ENCODE data around the gene KIAA0930.

The KIAA0930 gene

GRCh38 chr22:45228401-45228754, 12.3 kb downstream of the KIAA0930 start:
- no peak overlapping the region for H3K27ac ChIP-seq (ENCODE audit: low read depth, low read length)

GRCh38 chr22:45227645-45228400, 12.9 kb downstream of the KIAA0930 start:
- Histone ChIP-seq H3K27ac (ENCODE audit: low read depth, low read length) (no peak overlapping the region), H3K4me1 (ENCODE audit: control insufficient read depth in 5 of 5, insufficient read depth in 5 of 5, low read length in 5 of 5) (peaks cover 0 to 64% (median 40%) of the 10 kb centered on the region in 5 donors), H3K9me3 (ENCODE audit: control insufficient read depth in 5 of 5, low read length in 5 of 5) (no peaks in the 10 kb centered on the region), H3K4me3 (ENCODE audit: low read depth in 1 of 5, low read length in 5 of 5) (peak overlapping the region in 1 of 5 donors; percentile 4), H3K9ac (ENCODE audit: low read length in 5 of 5) (peak overlapping the region in 1 of 5 donors; percentile 14), H3K36me3 (ENCODE audit: control insufficient read depth in 5 of 5, insufficient read depth in 5 of 5, low read length in 5 of 5) (no peaks in the 10 kb centered on the region), H3K27me3 (ENCODE audit: control insufficient read depth in 5 of 5, insufficient read depth in 4 of 5, low read length in 5 of 5) (peaks cover 0 to 3% (median 0%) of the 10 kb centered on the region in 5 donors)

More at GRCh38 chr22:45228401-45228754, 12.3 kb downstream of the KIAA0930 start:
- no peaks in the 10 kb centered on the region for H3K9me3 ChIP-seq (ENCODE audit: control insufficient read depth in 5 of 5, low read length in 5 of 5)
- peaks cover 0 to 3% (median 0%) of the 10 kb centered on the region in 5 donors for H3K27me3 ChIP-seq (ENCODE audit: control insufficient read depth in 5 of 5, insufficient read depth in 4 of 5, low read length in 5 of 5)
- peak overlapping the region in 1 of 5 donors; percentile 4 for H3K4me3 ChIP-seq (ENCODE audit: low read depth in 1 of 5, low read length in 5 of 5)
- no peaks in the 10 kb centered on the region for H3K36me3 ChIP-seq (ENCODE audit: control insufficient read depth in 5 of 5, insufficient read depth in 5 of 5, low read length in 5 of 5)
- H3K9ac ChIP-seq (ENCODE audit: low read length in 5 of 5), result no peak overlapping the region
- peaks cover 0 to 65% (median 37%) of the 10 kb centered on the region in 5 donors for H3K4me1 ChIP-seq (ENCODE audit: control insufficient read depth in 5 of 5, insufficient read depth in 5 of 5, low read length in 5 of 5)

GRCh38 chr22:45226503-45227186, 14.0 kb downstream of the KIAA0930 start:
- Histone ChIP-seq H3K4me3 (ENCODE audit: low read depth in 1 of 5, low read length in 5 of 5) (no peak overlapping the region), H3K36me3 (ENCODE audit: control insufficient read depth in 5 of 5, insufficient read depth in 5 of 5, low read length in 5 of 5) (no peaks in the 10 kb centered on the region), H3K4me1 (ENCODE audit: control insufficient read depth in 5 of 5, insufficient read depth in 5 of 5, low read length in 5 of 5) (peaks cover 0 to 63% (median 40%) of the 10 kb centered on the region in 5 donors), H3K27ac (ENCODE audit: low read depth, low read length) (no peak overlapping the region), H3K27me3 (ENCODE audit: control insufficient read depth in 5 of 5, insufficient read depth in 4 of 5, low read length in 5 of 5) (peaks cover 0 to 3% (median 0%) of the 10 kb centered on the region in 5 donors), H3K9me3 (ENCODE audit: control insufficient read depth in 5 of 5, low read length in 5 of 5) (no peaks in the 10 kb centered on the region), H3K9ac (ENCODE audit: low read length in 5 of 5) (no peak overlapping the region)

- H3K9ac ChIP-seq (ENCODE audit: low read length in 5 of 5), result no peak overlapping the region
- H3K4me1 ChIP-seq (ENCODE audit: control insufficient read depth in 5 of 5, insufficient read depth in 5 of 5, low read length in 5 of 5), result peaks cover 0 to 67% (median 40%) of the 10 kb centered on the region in 5 donors
- H3K27ac ChIP-seq (ENCODE audit: low read depth, low read length), result no peak overlapping the region
- H3K27me3 ChIP-seq (ENCODE audit: control insufficient read depth in 5 of 5, insufficient read depth in 4 of 5, low read length in 5 of 5), result peaks cover 0 to 3% (median 0%) of the 10 kb centered on the region in 5 donors
- no peak overlapping the region for H3K4me3 ChIP-seq (ENCODE audit: low read depth in 1 of 5, low read length in 5 of 5)
- no peaks in the 10 kb centered on the region for H3K9me3 ChIP-seq (ENCODE audit: control insufficient read depth in 5 of 5, low read length in 5 of 5)
- no peaks in the 10 kb centered on the region for H3K36me3 ChIP-seq (ENCODE audit: control insufficient read depth in 5 of 5, insufficient read depth in 5 of 5, low read length in 5 of 5)
Measured at GRCh38 chr22:45225732-45226502, 14.8 kb downstream of the KIAA0930 start.

GRCh38 chr22:45224988-45225731, 15.5 kb downstream of the KIAA0930 start:
- Histone ChIP-seq H3K27ac (ENCODE audit: low read depth, low read length) (no peak overlapping the region), H3K9ac (ENCODE audit: low read length in 5 of 5) (no peak overlapping the region), H3K36me3 (ENCODE audit: control insufficient read depth in 5 of 5, insufficient read depth in 5 of 5, low read length in 5 of 5) (no peaks in the 10 kb centered on the region), H3K4me3 (ENCODE audit: low read depth in 1 of 5, low read length in 5 of 5) (no peak overlapping the region), H3K27me3 (ENCODE audit: control insufficient read depth in 5 of 5, insufficient read depth in 4 of 5, low read length in 5 of 5) (peaks cover 0 to 3% (median 0%) of the 10 kb centered on the region in 5 donors), H3K4me1 (ENCODE audit: control insufficient read depth in 5 of 5, insufficient read depth in 5 of 5, low read length in 5 of 5) (peaks cover 0 to 70% (median 40%) of the 10 kb centered on the region in 5 donors), H3K9me3 (ENCODE audit: control insufficient read depth in 5 of 5, low read length in 5 of 5) (no peaks in the 10 kb centered on the region)

GRCh38 chr22:45224331-45224730, 16.4 kb downstream of the KIAA0930 start:
- Histone ChIP-seq H3K27me3 (ENCODE audit: control insufficient read depth in 5 of 5, insufficient read depth in 4 of 5, low read length in 5 of 5) (peaks cover 0 to 3% (median 0%) of the 10 kb centered on the region in 5 donors), H3K9me3 (ENCODE audit: control insufficient read depth in 5 of 5, low read length in 5 of 5) (no peaks in the 10 kb centered on the region), H3K4me3 (ENCODE audit: low read depth in 1 of 5, low read length in 5 of 5) (no peak overlapping the region), H3K9ac (ENCODE audit: low read length in 5 of 5) (no peak overlapping the region), H3K27ac (ENCODE audit: low read depth, low read length) (no peak overlapping the region), H3K4me1 (ENCODE audit: control insufficient read depth in 5 of 5, insufficient read depth in 5 of 5, low read length in 5 of 5) (peaks cover 0 to 65% (median 40%) of the 10 kb centered on the region in 5 donors), H3K36me3 (ENCODE audit: control insufficient read depth in 5 of 5, insufficient read depth in 5 of 5, low read length in 5 of 5) (no peaks in the 10 kb centered on the region)

GRCh38 chr22:45223304-45224117, 17.2 kb downstream of the KIAA0930 start:
- H3K9me3 ChIP-seq (ENCODE audit: control insufficient read depth in 5 of 5, low read length in 5 of 5), result no peaks in the 10 kb centered on the region
- H3K36me3 ChIP-seq (ENCODE audit: control insufficient read depth in 5 of 5, insufficient read depth in 5 of 5, low read length in 5 of 5), result no peaks in the 10 kb centered on the region
- peaks cover 0 to 3% (median 0%) of the 10 kb centered on the region in 5 donors for H3K27me3 ChIP-seq (ENCODE audit: control insufficient read depth in 5 of 5, insufficient read depth in 4 of 5, low read length in 5 of 5)
- H3K9ac ChIP-seq (ENCODE audit: low read length in 5 of 5), result no peak overlapping the region
- H3K4me3 ChIP-seq (ENCODE audit: low read depth in 1 of 5, low read length in 5 of 5), result no peak overlapping the region
- peaks cover 0 to 65% (median 40%) of the 10 kb centered on the region in 5 donors for H3K4me1 ChIP-seq (ENCODE audit: control insufficient read depth in 5 of 5, insufficient read depth in 5 of 5, low read length in 5 of 5)
- no peak overlapping the region for H3K27ac ChIP-seq (ENCODE audit: low read depth, low read length)

- Histone ChIP-seq H3K4me1 (ENCODE audit: control insufficient read depth in 5 of 5, insufficient read depth in 5 of 5, low read length in 5 of 5) (peaks cover 0 to 47% (median 24%) of the 10 kb centered on the region in 5 donors), H3K4me3 (ENCODE audit: low read depth in 1 of 5, low read length in 5 of 5) (no peak overlapping the region), H3K27ac (ENCODE audit: low read depth, low read length) (no peak overlapping the region), H3K27me3 (ENCODE audit: control insufficient read depth in 5 of 5, insufficient read depth in 4 of 5, low read length in 5 of 5) (peaks cover 0 to 3% (median 0%) of the 10 kb centered on the region in 5 donors), H3K9ac (ENCODE audit: low read length in 5 of 5) (no peak overlapping the region), H3K36me3 (ENCODE audit: control insufficient read depth in 5 of 5, insufficient read depth in 5 of 5, low read length in 5 of 5) (no peaks in the 10 kb centered on the region), H3K9me3 (ENCODE audit: control insufficient read depth in 5 of 5, low read length in 5 of 5) (no peaks in the 10 kb centered on the region)
Measured at GRCh38 chr22:45221201-45221600, 19.5 kb downstream of the KIAA0930 start.

- H3K4me3 ChIP-seq (ENCODE audit: low read depth in 1 of 5, low read length in 5 of 5), result no peak overlapping the region
- no peak overlapping the region for H3K9ac ChIP-seq (ENCODE audit: low read length in 5 of 5)
- peaks cover 0 to 3% (median 0%) of the 10 kb centered on the region in 5 donors for H3K27me3 ChIP-seq (ENCODE audit: control insufficient read depth in 5 of 5, insufficient read depth in 4 of 5, low read length in 5 of 5)
- H3K36me3 ChIP-seq (ENCODE audit: control insufficient read depth in 5 of 5, insufficient read depth in 5 of 5, low read length in 5 of 5), result no peaks in the 10 kb centered on the region
- no peak overlapping the region for H3K27ac ChIP-seq (ENCODE audit: low read depth, low read length)
- no peaks in the 10 kb centered on the region for H3K9me3 ChIP-seq (ENCODE audit: control insufficient read depth in 5 of 5, low read length in 5 of 5)
- peaks cover 0 to 33% (median 15%) of the 10 kb centered on the region in 5 donors for H3K4me1 ChIP-seq (ENCODE audit: control insufficient read depth in 5 of 5, insufficient read depth in 5 of 5, low read length in 5 of 5)
Measured at GRCh38 chr22:45218976-45219375, 21.7 kb downstream of the KIAA0930 start.
